GM23248 (cell line): Measurements from ENCODE around the gene STRA6. TPM values are rescaled to one million over a fixed set of nuclear protein-coding genes. Genes with fewer than 3 reads are reported as not detected.

Source experiments
- DNase-seq: peaks from one replicate; pipeline ENCODE4 v3.0.0-alpha.2; 2015
- H2AFZ ChIP-seq: fragments of 200-600 bp; sonication (generic); 2 replicates; pipeline ENCODE4 v1.6.1; 2016; ENCODE audit warnings: antibody characterized with exemption
- H3F3A ChIP-seq: fragments of 200-600 bp; sonication (generic); 2 replicates; pipeline ENCODE4 v1.6.1; 2016; ENCODE audit warnings: mild to moderate bottlenecking, antibody characterized with exemption, mixed run types; ENCODE audit not compliant: insufficient read depth
- H3K27ac ChIP-seq: fragments of 200-600 bp; sonication (generic); 2 replicates; pipeline ENCODE4 v1.5.1; 2016; ENCODE audit warnings: mild to moderate bottlenecking
- H3K27me3 ChIP-seq: fragments of 200-600 bp; sonication (generic); replicated peaks from 2 replicates; pipeline ENCODE4 v1.6.1; 2016; ENCODE audit warnings: mild to moderate bottlenecking; ENCODE audit not compliant: insufficient read depth
- H3K36me3 ChIP-seq: fragments of 200-600 bp; sonication (generic); 2 replicates; pipeline ENCODE4 v1.6.1; 2016; ENCODE audit warnings: low read depth, mild to moderate bottlenecking
- H3K4me1 ChIP-seq: fragments of 200-600 bp; sonication (generic); 2 replicates; pipeline ENCODE4 v1.6.1; 2016; ENCODE audit warnings: mild to moderate bottlenecking; ENCODE audit not compliant: insufficient read depth
- H3K4me2 ChIP-seq: fragments of 200-600 bp; sonication (generic); one replicate; pipeline ENCODE4 v1.6.1; 2016; ENCODE audit warnings: mild to moderate bottlenecking; ENCODE audit not compliant: unreplicated experiment
- H3K4me3 ChIP-seq: fragments of 200-600 bp; sonication (generic); 2 replicates; pipeline ENCODE4 v1.5.1; 2016; ENCODE audit warnings: mild to moderate bottlenecking
- H3K79me2 ChIP-seq: fragments of 200-600 bp; sonication (generic); 2 replicates; pipeline ENCODE4 v1.6.1; 2016; ENCODE audit warnings: mild to moderate bottlenecking; ENCODE audit not compliant: insufficient read depth
- H3K9ac ChIP-seq: fragments of 200-600 bp; sonication (generic); 2 replicates; pipeline ENCODE4 v1.6.1; 2016; ENCODE audit warnings: mild to moderate bottlenecking
- H3K9me2 ChIP-seq: fragments of 200-600 bp; sonication (generic); 2 replicates; pipeline ENCODE4 v1.6.1; 2016; ENCODE audit warnings: mixed run types, mild to moderate bottlenecking, moderate library complexity; ENCODE audit not compliant: insufficient read depth
- H3K9me3 ChIP-seq: fragments of 200-600 bp; sonication (generic); one replicate; pipeline ENCODE4 v1.6.1; 2017; ENCODE audit warnings: low read depth
- H4K20me1 ChIP-seq: fragments of 200-600 bp; sonication (generic); 2 replicates; pipeline ENCODE4 v1.6.0; 2016; ENCODE audit not compliant: insufficient read depth
- EZH2 ChIP-seq: fragments of 200-600 bp; sonication (generic); IDR thresholded peaks from 2 replicates; pipeline ENCODE4 v1.6.1; 2018; ENCODE audit warnings: antibody characterized with exemption, mild to moderate bottlenecking; ENCODE audit not compliant: insufficient read depth, poor library complexity, severe bottlenecking
- EZH2phosphoT487 ChIP-seq: fragments of 200-600 bp; sonication (generic); IDR thresholded peaks from 2 replicates; pipeline ENCODE4 v1.6.1; 2018; ENCODE audit warnings: antibody characterized with exemption, moderate library complexity, mild to moderate bottlenecking, low read depth; ENCODE audit not compliant: insufficient read depth
- WGBS, 2 experiments: methylation state at CpG; one replicate each; pipeline ENCODE4 v1.1.6; 2015 to 2017; ENCODE audit warnings: low lambda C conversion rate in 2 of 2, low coverage in 1 of 2; ENCODE audit errors: missing lambda C conversion rate in 2 of 2; 5-methylcytosine and 5-hydroxymethylcytosine counted together
- in situ Hi-C: fragments of 300-500 bp; cut with MboI; formaldehyde crosslinking; loops from 2 replicates; pipeline ENCODE4 v1.15.0; 2020
- polyA plus RNA-seq: library from polyadenylated mRNA; unstranded; fragments of >200 nt; fragmentation: Nextera tagmentation; extraction: Ambion mirVana; gene quantifications from 2 replicates; pipeline ENCODE4 v1.2.1, GENCODE V29; 2016
- total RNA-seq: library from RNA; depleted of rRNA; stranded (reverse); fragments of >200 nt; shearing (Covaris generic); gene quantifications from 2 replicates; pipeline ENCODE4 v1.2.3, GENCODE V29; 2014

The STRA6 gene
- total and polyA plus RNA-seq, 2 experiments from 2014 or later, result not detected

- Histone ChIP-seq H3K79me2 (no peaks in the 10 kb centered on the region), H3K9me2 (no peaks in the 10 kb centered on the region), H3K36me3 (no peaks in the 10 kb centered on the region), H3K4me1 (peaks cover 21% of the 10 kb centered on the region), H3K9me3 (no peaks in the 10 kb centered on the region), H3K4me3 (no peak overlapping the region), H3F3A (peaks cover 21% of the 10 kb centered on the region), H3K4me2 (no peak overlapping the region), H2AFZ (no peak overlapping the region), H3K27ac (peak overlapping the region; percentile 61), H3K9ac (peak overlapping the region; percentile 34; the same call in 1 of the 2 replicates), H4K20me1 (no peaks in the 10 kb centered on the region), H3K27me3 (no peaks in the 10 kb centered on the region)
- WGBS, 2 experiments, result 18 to 21% methylated on average over 4 of the region's 4 CpGs
- TF ChIP-seq EZH2phosphoT487 (no peak), EZH2 (no peak)
- peak; percentile 81 for DNase-seq
- in situ Hi-C loops, result no loop called here
Observed at GRCh38 chr15:74209997-74210671, 7.5 kb upstream of the STRA6 start.

- in situ Hi-C loops, result no loop called here
- peaks cover 15% of the 10 kb centered on the region for H3F3A ChIP-seq
- H3K4me1 ChIP-seq, result peaks cover 15% of the 10 kb centered on the region
- no peaks in the 10 kb centered on the region for H3K79me2 ChIP-seq
- H2AFZ ChIP-seq, result no peak overlapping the region
- no peak overlapping the region for H3K4me3 ChIP-seq
- H3K9me3 ChIP-seq, result no peaks in the 10 kb centered on the region
- 72 to 83% methylated on average over 3 to 5 of the region's 5 CpGs for WGBS, 2 experiments
- H3K4me2 ChIP-seq, result no peak overlapping the region
- no peak overlapping the region for H3K9ac ChIP-seq
- H3K36me3 ChIP-seq, result no peaks in the 10 kb centered on the region
- 0 out of 2 replicates have a peak overlapping the region, but pooled peaks have one; percentile 61 for H3K27ac ChIP-seq
- H3K27me3 ChIP-seq, result no peaks in the 10 kb centered on the region
- H3K9me2 ChIP-seq, result no peaks in the 10 kb centered on the region
- no peak for TF ChIP-seq EZH2
- TF ChIP-seq EZH2phosphoT487, result no peak
- DNase-seq, result no peak
- H4K20me1 ChIP-seq, result no peaks in the 10 kb centered on the region
Observed at GRCh38 chr15:74209560-74209958, 7.0 kb upstream of the STRA6 start.

- Histone ChIP-seq H4K20me1 (no peaks in the 10 kb centered on the region), H3K79me2 (no peaks in the 10 kb centered on the region), H3K9me2 (no peaks in the 10 kb centered on the region), H3K4me2 (no peak overlapping the region), H3K9me3 (no peaks in the 10 kb centered on the region), H3K9ac (no peak overlapping the region), H3K27ac (no peak overlapping the region), H2AFZ (no peak overlapping the region), H3F3A (peaks cover 13% of the 10 kb centered on the region), H3K36me3 (no peaks in the 10 kb centered on the region), H3K4me1 (peaks cover 14% of the 10 kb centered on the region), H3K27me3 (no peaks in the 10 kb centered on the region), H3K4me3 (no peak overlapping the region)
- 74 to 77% methylated on average over 9 to 11 of the region's 11 CpGs for WGBS, 2 experiments
- no peak for DNase-seq
- in situ Hi-C loops, result no loop called here
- TF ChIP-seq EZH2 (no peak), EZH2phosphoT487 (no peak)
Observed at GRCh38 chr15:74208901-74209559, 6.4 kb upstream of the STRA6 start.

GRCh38 chr15:74208496-74208895 is 5.9 kb upstream of the STRA6 start:
- Histone ChIP-seq H3F3A (peaks cover 13% of the 10 kb centered on the region), H3K36me3 (no peaks in the 10 kb centered on the region), H3K79me2 (no peaks in the 10 kb centered on the region), H3K9me3 (no peaks in the 10 kb centered on the region), H3K4me1 (peaks cover 14% of the 10 kb centered on the region), H3K9ac (no peak overlapping the region), H3K4me3 (no peak overlapping the region), H3K9me2 (no peaks in the 10 kb centered on the region), H4K20me1 (no peaks in the 10 kb centered on the region), H3K4me2 (no peak overlapping the region), H3K27ac (no peak overlapping the region), H3K27me3 (no peaks in the 10 kb centered on the region), H2AFZ (no peak overlapping the region)
- TF ChIP-seq EZH2 (no peak), EZH2phosphoT487 (no peak)
- in situ Hi-C loops, result no loop called here
- DNase-seq, result no peak
- 73 to 74% methylated on average over 6 of the region's 6 CpGs for WGBS, 2 experiments
